ENCODE measurements around the gene SUN1.

The SUN1 gene

GRCh38 chr7:877312-878232 lies 45.3 kb downstream of the SUN1 start:
- DNase-seq (ENCODE audit: low read depth in 2 of 2): no peak

- DNase-seq (ENCODE audit: low read depth in 2 of 2): no peak
Observed at GRCh38 chr7:879093-879492, 46.8 kb downstream of the SUN1 start.

- DNase-seq (ENCODE audit: low read depth in 2 of 2): no peak
Observed at GRCh38 chr7:879706-880105, 47.4 kb downstream of the SUN1 start.

- DNase-seq (ENCODE audit: low read depth in 2 of 2): no peak
Observed at GRCh38 chr7:880450-880849, 48.2 kb downstream of the SUN1 start.

- DNase-seq (ENCODE audit: low read depth in 2 of 2): no peak
Observed at GRCh38 chr7:881441-882234, 49.4 kb downstream of the SUN1 start.

GRCh38 chr7:882336-883035 lies 50.2 kb downstream of the SUN1 start:
- DNase-seq (ENCODE audit: low read depth in 2 of 2): no peak

- DNase-seq (ENCODE audit: low read depth in 2 of 2): no peak
Observed at GRCh38 chr7:883055-884021, 51.1 kb downstream of the SUN1 start.

GRCh38 chr7:884191-885003 lies 52.1 kb downstream of the SUN1 start:
- DNase-seq (ENCODE audit: low read depth in 2 of 2): no peak

GRCh38 chr7:885261-885892 lies 53.1 kb downstream of the SUN1 start:
- no peak for DNase-seq (ENCODE audit: low read depth in 2 of 2)

- DNase-seq (ENCODE audit: low read depth in 2 of 2): no peak
Observed at GRCh38 chr7:885893-886625, 53.8 kb downstream of the SUN1 start.

GRCh38 chr7:886626-887487 lies 54.6 kb downstream of the SUN1 start:
- no peak for DNase-seq (ENCODE audit: low read depth in 2 of 2)

- DNase-seq (ENCODE audit: low read depth in 2 of 2): no peak
Observed at GRCh38 chr7:887488-887820, 55.2 kb downstream of the SUN1 start.

- no peak for DNase-seq (ENCODE audit: low read depth in 2 of 2)
Observed at GRCh38 chr7:888081-889024, 56.1 kb downstream of the SUN1 start.

- DNase-seq (ENCODE audit: low read depth in 2 of 2): no peak
Observed at GRCh38 chr7:889025-889390, 56.7 kb downstream of the SUN1 start.

- DNase-seq (ENCODE audit: low read depth in 2 of 2): no peak
Observed at GRCh38 chr7:889391-889790, 57.1 kb downstream of the SUN1 start.

GRCh38 chr7:890868-891267 lies 58.6 kb downstream of the SUN1 start:
- DNase-seq (ENCODE audit: low read depth in 2 of 2): no peak

- no peak for DNase-seq (ENCODE audit: low read depth in 2 of 2)
Observed at GRCh38 chr7:891291-891690, 59.0 kb downstream of the SUN1 start.
